ELR (cell line): Measurements from ENCODE around the gene UPK2.
A peak's percentile ranks its signal among the peaks of the same experiment; 100 is the strongest.
"Not testable (repeated sequence)": the region's sequence is repeated elsewhere in the genome, so short reads cannot be mapped to it uniquely, and the experiment has no call there.

ENCODE experiments used
- DNase-seq: peaks from one replicate; pipeline ENCODE4 v3.0.0-alpha.2; 2015; ENCODE audit warnings: low read depth

UPK2 gene

GRCh38 chr11:118988280-118988679, 32.2 kb downstream of the UPK2 start:
- DNase-seq = no peak

GRCh38 chr11:118991486-118992038, 35.5 kb downstream of the UPK2 start:
- DNase-seq = not testable (repeated sequence)

GRCh38 chr11:118996926-118997626, 41.0 kb downstream of the UPK2 start:
- peak; percentile 47 for DNase-seq

- peak; percentile 93 for DNase-seq
These were observed 41.7 kb downstream of the UPK2 start, which contains the start of gene CENATAC for GRCh38 chr11:118997627-118998387. CENATAC (plus strand) TSS chr11:118998138; CDS start chr11:118998198, 60 bp downstream.

GRCh38 chr11:118998388-118998717, 42.3 kb downstream of the UPK2 start:
- DNase-seq = no peak

GRCh38 chr11:118998822-118999221, 42.7 kb downstream of the UPK2 start:
- DNase-seq = peak; percentile 93

- DNase-seq = peak; percentile 80
These were observed 44.8 kb downstream of the UPK2 start for GRCh38 chr11:119000906-119001305.

GRCh38 chr11:119006656-119007055, 50.6 kb downstream of the UPK2 start:
- no peak for DNase-seq
